HG02970 (cell line): ENCODE measurements around the gene ZFP92.

Experiments
- ATAC-seq: cut with Tn5 transposase; IDR thresholded peaks from one replicate; pipeline ENCODE4 v1.9.1; 2021; ENCODE audit warnings: mild to moderate bottlenecking, moderate library complexity, moderate number of reproducible peaks; ENCODE audit not compliant: unreplicated experiment, low FRiP score

The ZFP92 gene

GRCh38 chrX:153406903-153407302, 4.4 kb upstream of the ZFP92 start:
- no peak for ATAC-seq

- ATAC-seq, result no peak
Measured at GRCh38 chrX:153407736-153408135, 3.5 kb upstream of the ZFP92 start.

GRCh38 chrX:153408221-153408721, 3.0 kb upstream of the ZFP92 start:
- no peak for ATAC-seq

GRCh38 chrX:153408871-153409351, 2.4 kb upstream of the ZFP92 start:
- ATAC-seq, result no peak

GRCh38 chrX:153409414-153410101, 1.7 kb upstream of the ZFP92 start:
- no peak for ATAC-seq

GRCh38 chrX:153410373-153410772, 899 bp upstream of the ZFP92 start:
- ATAC-seq, result no peak

- no peak for ATAC-seq
Measured at GRCh38 chrX:153410888-153411254, 401 bp upstream of the ZFP92 start.

- no peak for ATAC-seq
Measured at GRCh38 chrX:153411988-153412574, 809 bp downstream of the ZFP92 start.

GRCh38 chrX:153412746-153413720, 1.8 kb downstream of the ZFP92 start:
- ATAC-seq, result no peak

- no peak for ATAC-seq
Measured at GRCh38 chrX:153413731-153414130, 2.5 kb downstream of the ZFP92 start.

GRCh38 chrX:153414856-153415510, 3.7 kb downstream of the ZFP92 start:
- ATAC-seq, result no peak

GRCh38 chrX:153416781-153417450, 5.6 kb downstream of the ZFP92 start:
- ATAC-seq, result no peak

- no peak for ATAC-seq
Measured at GRCh38 chrX:153417637-153418036, 6.4 kb downstream of the ZFP92 start.

GRCh38 chrX:153420851-153421599, 9.8 kb downstream of the ZFP92 start:
- no peak for ATAC-seq

GRCh38 chrX:153421856-153422255, 10.6 kb downstream of the ZFP92 start:
- ATAC-seq, result no peak

GRCh38 chrX:153423652-153424051, 12.4 kb downstream of the ZFP92 start:
- ATAC-seq, result no peak

- ATAC-seq, result no peak
Measured at GRCh38 chrX:153426204-153426603, 14.9 kb downstream of the ZFP92 start.

- no peak for ATAC-seq
Measured at GRCh38 chrX:153430796-153431195, 19.5 kb downstream of the ZFP92 start.

- ATAC-seq, result no peak
Measured at GRCh38 chrX:153433161-153433680, 21.9 kb downstream of the ZFP92 start.
